PFSK-1 (cell line): ENCODE results near the gene TMEM242.

Source experiments
- FOXP2 ChIP-seq: optimal IDR thresholded peaks from 2 replicates; pipeline ENCODE3; 2011; ENCODE audit warnings: borderline replicate concordance, control low read depth, inconsistent platforms; ENCODE audit not compliant: insufficient read depth; ENCODE audit errors: extremely low read length, extremely low read depth
- POLR2AphosphoS5 ChIP-seq: IDR thresholded peaks from 2 replicates; pipeline ENCODE4 v1.6.1; 2012; ENCODE audit warnings: low read depth, mild to moderate bottlenecking, control low read depth, low read length, moderate library complexity
- SIN3A ChIP-seq: IDR thresholded peaks from 2 replicates; pipeline ENCODE4 v1.6.1; 2012; ENCODE audit warnings: mild to moderate bottlenecking, low read length, moderate library complexity, borderline replicate concordance; ENCODE audit not compliant: insufficient read depth
- TAF1 ChIP-seq: IDR thresholded peaks from 2 replicates; pipeline ENCODE4 v1.6.1; 2012; ENCODE audit warnings: low read length, control low read depth, borderline replicate concordance; ENCODE audit not compliant: insufficient read depth
- TF ChIP-seq, protein P1 (sequence below), 2 experiments: IDR thresholded peaks; 2 replicates each; pipeline versions ENCODE4 v1.6.1 to v1.8.0; 2011 to 2012; ENCODE audit warnings: low read depth in 2 of 2, low read length in 2 of 2, control low read depth in 1 of 2, inconsistent platforms in 1 of 2, mild to moderate bottlenecking in 1 of 2, moderate library complexity in 1 of 2; ENCODE audit not compliant: insufficient read depth in 1 of 2

The TMEM242 gene

DNA sequence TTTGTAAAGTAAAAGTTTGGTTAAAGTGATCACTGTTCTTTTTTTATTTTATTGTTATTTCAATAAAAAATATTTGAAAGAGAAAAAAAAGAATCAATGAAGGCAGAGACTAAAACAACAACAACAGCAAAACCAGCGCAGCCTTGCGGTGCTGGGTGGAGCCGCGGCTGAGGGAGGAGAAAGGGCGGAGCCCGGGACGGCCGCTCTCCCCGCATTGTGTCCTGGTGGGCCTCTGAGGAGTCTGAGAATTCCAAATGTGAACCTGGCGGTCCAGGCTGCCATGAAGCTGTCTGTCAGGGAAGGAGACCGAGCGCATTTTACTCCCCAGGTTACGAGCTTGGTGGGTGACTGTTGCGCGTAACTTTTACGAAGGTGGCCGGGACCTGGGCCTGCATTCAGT lies 43.2 kb downstream of the TMEM242 start:
- TF ChIP-seq TAF1 (no peak), FOXP2 (no peak), SIN3A (no peak), POLR2AphosphoS5 (no peak)
- TF ChIP-seq, protein P1, sequence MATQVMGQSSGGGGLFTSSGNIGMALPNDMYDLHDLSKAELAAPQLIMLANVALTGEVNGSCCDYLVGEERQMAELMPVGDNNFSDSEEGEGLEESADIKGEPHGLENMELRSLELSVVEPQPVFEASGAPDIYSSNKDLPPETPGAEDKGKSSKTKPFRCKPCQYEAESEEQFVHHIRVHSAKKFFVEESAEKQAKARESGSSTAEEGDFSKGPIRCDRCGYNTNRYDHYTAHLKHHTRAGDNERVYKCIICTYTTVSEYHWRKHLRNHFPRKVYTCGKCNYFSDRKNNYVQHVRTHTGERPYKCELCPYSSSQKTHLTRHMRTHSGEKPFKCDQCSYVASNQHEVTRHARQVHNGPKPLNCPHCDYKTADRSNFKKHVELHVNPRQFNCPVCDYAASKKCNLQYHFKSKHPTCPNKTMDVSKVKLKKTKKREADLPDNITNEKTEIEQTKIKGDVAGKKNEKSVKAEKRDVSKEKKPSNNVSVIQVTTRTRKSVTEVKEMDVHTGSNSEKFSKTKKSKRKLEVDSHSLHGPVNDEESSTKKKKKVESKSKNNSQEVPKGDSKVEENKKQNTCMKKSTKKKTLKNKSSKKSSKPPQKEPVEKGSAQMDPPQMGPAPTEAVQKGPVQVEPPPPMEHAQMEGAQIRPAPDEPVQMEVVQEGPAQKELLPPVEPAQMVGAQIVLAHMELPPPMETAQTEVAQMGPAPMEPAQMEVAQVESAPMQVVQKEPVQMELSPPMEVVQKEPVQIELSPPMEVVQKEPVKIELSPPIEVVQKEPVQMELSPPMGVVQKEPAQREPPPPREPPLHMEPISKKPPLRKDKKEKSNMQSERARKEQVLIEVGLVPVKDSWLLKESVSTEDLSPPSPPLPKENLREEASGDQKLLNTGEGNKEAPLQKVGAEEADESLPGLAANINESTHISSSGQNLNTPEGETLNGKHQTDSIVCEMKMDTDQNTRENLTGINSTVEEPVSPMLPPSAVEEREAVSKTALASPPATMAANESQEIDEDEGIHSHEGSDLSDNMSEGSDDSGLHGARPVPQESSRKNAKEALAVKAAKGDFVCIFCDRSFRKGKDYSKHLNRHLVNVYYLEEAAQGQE (IDR thresholded peaks at IDR 0.05; ENCODE audit: insufficient read depth in 1 of 2, low read depth in 2 of 2, low read length in 2 of 2), result no peak

- no peak for TF ChIP-seq TAF1
- TF ChIP-seq, protein P1 (IDR thresholded peaks at IDR 0.05; ENCODE audit: insufficient read depth in 1 of 2, low read depth in 2 of 2, low read length in 2 of 2), result no peak
- no peak for TF ChIP-seq FOXP2
- no peak for TF ChIP-seq SIN3A
- no peak for TF ChIP-seq POLR2AphosphoS5
Measured at GRCh38 chr6:157278171-157278570, 45.1 kb downstream of the TMEM242 start.

GRCh38 chr6:157276731-157277130 lies 46.6 kb downstream of the TMEM242 start:
- TF ChIP-seq, protein P1 (IDR thresholded peaks at IDR 0.05; ENCODE audit: insufficient read depth in 1 of 2, low read depth in 2 of 2, low read length in 2 of 2), result no peak
- TF ChIP-seq TAF1, result no peak
- no peak for TF ChIP-seq FOXP2
- TF ChIP-seq POLR2AphosphoS5, result no peak
- TF ChIP-seq SIN3A, result no peak

- TF ChIP-seq FOXP2 (no peak), TAF1 (no peak), POLR2AphosphoS5 (no peak), SIN3A (no peak)
- TF ChIP-seq, protein P1 (IDR thresholded peaks at IDR 0.05; ENCODE audit: insufficient read depth in 1 of 2, low read depth in 2 of 2, low read length in 2 of 2), result no peak
Measured at GRCh38 chr6:157276134-157276532, 47.2 kb downstream of the TMEM242 start.
